ENCODE results near the gene PSMF1. TPM values are rescaled to one million over a fixed set of nuclear protein-coding genes. Genes with fewer than 3 reads are reported as not detected.

Gene PSMF1
- total and polyA plus RNA-seq, 2 experiments from 2014 or later = 73.7 to 84.2 TPM

- Histone ChIP-seq H2AFZ (no peak overlapping the region), H3K79me2 (replicated peaks; ENCODE audit: insufficient read depth) (no peaks in the 10 kb centered on the region), H3K27ac (ENCODE audit: low read depth) (no peak overlapping the region), H3K4me1 (ENCODE audit: insufficient read depth) (no peaks in the 10 kb centered on the region), H3F3A (replicated peaks; ENCODE audit: low read depth) (no peaks in the 10 kb centered on the region), H3K4me2 (no peak overlapping the region), H3K9me2 (ENCODE audit: insufficient read depth) (no peaks in the 10 kb centered on the region), H4K20me1 (replicated peaks; ENCODE audit: insufficient read depth) (peaks cover 8% of the 10 kb centered on the region; the same call in 1 of the 2 replicates), H3K36me3 (ENCODE audit: insufficient read depth) (no peaks in the 10 kb centered on the region), H3K27me3 (ENCODE audit: insufficient read depth) (no peaks in the 10 kb centered on the region), H3K4me3 (no peak overlapping the region)
- peaks cover 6% of the 10 kb centered on the region; the same call in 2 of the 3 replicates for H3K36me3 Mint-ChIP-seq (ENCODE audit: low read depth)
- H3K4me1 Mint-ChIP-seq = no peaks in the 10 kb centered on the region
- H3K9me3 Mint-ChIP-seq = no peaks in the 10 kb centered on the region
- H3K4me3 Mint-ChIP-seq = no peak overlapping the region
- H3K27ac Mint-ChIP-seq = no peak overlapping the region
- DNase-seq (ENCODE audit: low spot score) (no peak), ATAC-seq (no peak)
- TF ChIP-seq ZNF114 (CRISPR knock-in tag; IDR thresholded peaks at IDR 0.05) = no peak
- H3K27me3 Mint-ChIP-seq (ENCODE audit: insufficient read depth, low read depth, poor library complexity) = peaks cover 1% of the 10 kb centered on the region
Measured at GRCh38 chr20:1150218-1150617, 31.8 kb downstream of the PSMF1 start.

- no peaks in the 10 kb centered on the region for H3K36me3 ChIP-seq (ENCODE audit: insufficient read depth)
- H3K36me3 Mint-ChIP-seq (ENCODE audit: low read depth) = peaks cover 13% of the 10 kb centered on the region; the same call in 2 of the 3 replicates
- no peak overlapping the region for H3K4me3 ChIP-seq
- no peak overlapping the region for H3K4me3 Mint-ChIP-seq
- H4K20me1 ChIP-seq (replicated peaks; ENCODE audit: insufficient read depth) = peaks cover 4% of the 10 kb centered on the region; the same call in 1 of the 2 replicates
- no peak overlapping the region for H3K27ac ChIP-seq (ENCODE audit: low read depth)
- no peaks in the 10 kb centered on the region for H3F3A ChIP-seq (replicated peaks; ENCODE audit: low read depth)
- H3K4me1 ChIP-seq (ENCODE audit: insufficient read depth) = no peaks in the 10 kb centered on the region
- no peak overlapping the region for H3K27ac Mint-ChIP-seq
- no peaks in the 10 kb centered on the region for H3K27me3 ChIP-seq (ENCODE audit: insufficient read depth)
- DNase-seq (ENCODE audit: low spot score) = no peak
- no peaks in the 10 kb centered on the region for H3K9me3 Mint-ChIP-seq
- no peak overlapping the region for H3K4me2 ChIP-seq
- no peak for ATAC-seq
- no peaks in the 10 kb centered on the region for H3K9me2 ChIP-seq (ENCODE audit: insufficient read depth)
- no peaks in the 10 kb centered on the region for H3K79me2 ChIP-seq (replicated peaks; ENCODE audit: insufficient read depth)
- no peaks in the 10 kb centered on the region for H3K4me1 Mint-ChIP-seq
- peaks cover 1% of the 10 kb centered on the region for H3K27me3 Mint-ChIP-seq (ENCODE audit: insufficient read depth, low read depth, poor library complexity)
- no peak overlapping the region for H2AFZ ChIP-seq
- TF ChIP-seq ZNF331 (CRISPR knock-in tag; IDR thresholded peaks at IDR 0.05; ENCODE audit: low read depth) (no peak), ETS1 (IDR thresholded peaks at IDR 0.05) (no peak), EZH2 (IDR thresholded peaks at IDR 0.05; ENCODE audit: low read depth, unreplicated experiment) (no peak), CREB1 (CRISPR knock-in tag; IDR thresholded peaks at IDR 0.05; ENCODE audit: low read depth) (no peak), ZNF114 (CRISPR knock-in tag; IDR thresholded peaks at IDR 0.05) (no peak), NANOG (IDR thresholded peaks at IDR 0.05; ENCODE audit: borderline replicate concordance) (no peak), CTCF (conservative IDR thresholded peaks at IDR 0.05; ENCODE audit: low read depth in 2 of 2) (no peak), JUNB (IDR thresholded peaks at IDR 0.05; ENCODE audit: unreplicated experiment) (no peak), STAT1 (IDR thresholded peaks at IDR 0.05; ENCODE audit: unreplicated experiment) (no peak), REST (IDR thresholded peaks at IDR 0.05; ENCODE audit: unreplicated experiment) (no peak), POLR2AphosphoS5 (IDR thresholded peaks at IDR 0.05; ENCODE audit: low read depth) (no peak)
Measured at GRCh38 chr20:1150968-1151367, 32.6 kb downstream of the PSMF1 start.
